Germinal center (tissue), 1 donor: ENCODE data around the gene FOXN4.
"Not testable (repeated sequence)": the region's sequence is repeated elsewhere in the genome, so short reads cannot be mapped to it uniquely, and the experiment has no call there.

Experiments
- DNase-seq: peaks from one replicate; pipeline ENCODE4 v3.0.0; 2012; ENCODE audit warnings: mixed read lengths, low spot score

The FOXN4 gene, protein sequence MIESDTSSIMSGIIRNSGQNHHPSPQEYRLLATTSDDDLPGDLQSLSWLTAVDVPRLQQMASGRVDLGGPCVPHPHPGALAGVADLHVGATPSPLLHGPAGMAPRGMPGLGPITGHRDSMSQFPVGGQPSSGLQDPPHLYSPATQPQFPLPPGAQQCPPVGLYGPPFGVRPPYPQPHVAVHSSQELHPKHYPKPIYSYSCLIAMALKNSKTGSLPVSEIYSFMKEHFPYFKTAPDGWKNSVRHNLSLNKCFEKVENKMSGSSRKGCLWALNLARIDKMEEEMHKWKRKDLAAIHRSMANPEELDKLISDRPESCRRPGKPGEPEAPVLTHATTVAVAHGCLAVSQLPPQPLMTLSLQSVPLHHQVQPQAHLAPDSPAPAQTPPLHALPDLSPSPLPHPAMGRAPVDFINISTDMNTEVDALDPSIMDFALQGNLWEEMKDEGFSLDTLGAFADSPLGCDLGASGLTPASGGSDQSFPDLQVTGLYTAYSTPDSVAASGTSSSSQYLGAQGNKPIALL

DNA sequence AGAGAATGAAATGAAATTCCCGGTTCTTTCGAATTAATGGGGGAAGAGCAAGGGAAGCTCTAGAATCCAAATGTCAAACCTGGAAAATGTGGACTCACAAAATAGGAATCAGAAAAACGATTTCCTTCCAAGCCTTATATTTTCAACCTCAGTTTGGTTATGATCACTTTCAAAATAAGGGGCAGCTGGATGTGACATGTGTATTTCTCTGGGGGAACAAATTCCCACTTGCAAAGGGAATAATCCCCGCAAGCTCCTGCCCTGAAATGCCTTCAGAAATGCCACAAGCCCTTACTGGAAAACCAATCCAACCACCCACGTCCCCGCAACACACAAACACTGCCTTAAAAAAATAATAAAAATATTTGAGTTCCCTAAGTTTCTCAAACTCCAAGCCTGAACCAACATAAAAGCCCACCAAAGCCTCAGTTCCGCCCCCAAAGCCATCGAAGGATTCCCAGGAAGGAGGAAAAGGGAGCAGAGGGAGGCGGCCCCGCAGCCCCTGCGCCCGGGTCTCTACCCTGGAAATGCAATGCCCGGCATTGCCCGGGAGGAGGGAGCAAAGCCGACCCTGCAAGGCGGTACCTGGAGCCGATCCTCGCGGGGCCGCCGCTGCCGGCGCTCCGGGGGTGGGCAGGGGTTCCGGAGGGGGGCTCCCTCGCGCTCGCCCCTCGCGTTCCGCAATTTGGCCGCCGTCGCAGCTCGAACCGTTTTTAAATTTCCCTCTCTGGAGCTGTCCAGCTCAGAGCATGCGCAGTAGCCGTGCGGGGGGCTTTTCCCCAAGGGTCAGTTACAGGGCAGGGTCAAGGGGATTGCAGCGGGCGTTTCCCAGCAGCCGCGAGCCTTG is at the start of gene FOXN4:
Gene FOXN4, minus strand, starts transcription at position 751 of the 847 bp plus-strand sequence. CDS start 963 bp downstream, outside the sequence.
- DNase-seq, result no peak

DNA sequence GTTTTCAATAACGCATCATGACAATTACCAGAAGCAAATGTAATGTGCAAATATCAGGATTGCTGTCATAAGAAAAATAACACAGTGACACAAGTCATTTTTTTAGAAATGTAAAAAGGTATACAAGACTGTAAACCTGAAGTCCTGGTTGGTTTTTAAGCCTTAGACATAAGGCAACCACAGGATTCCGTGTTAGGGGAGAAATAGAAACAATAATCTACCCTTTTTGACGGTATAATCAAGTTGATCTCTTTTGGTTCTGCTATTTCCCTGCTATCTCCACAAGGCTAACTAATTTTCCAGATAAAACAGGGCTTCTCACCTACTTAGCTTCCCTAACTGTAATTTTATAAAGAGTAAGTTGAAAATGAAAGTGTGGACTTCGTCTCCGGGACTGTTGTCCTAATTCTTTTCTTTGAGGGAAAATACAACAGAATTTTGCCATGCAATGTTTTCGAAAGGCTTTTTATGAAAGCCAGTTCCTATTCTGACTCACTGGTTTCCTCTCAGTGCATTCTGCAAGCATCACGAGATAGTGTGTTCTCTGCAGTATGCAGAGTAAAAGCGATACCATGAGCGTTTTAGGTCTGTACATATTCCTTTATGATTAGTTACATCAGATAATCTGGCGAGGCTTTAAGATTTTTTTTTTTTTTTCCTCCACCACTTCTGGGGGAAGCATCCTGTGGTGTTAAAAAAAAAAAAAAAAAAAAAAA is 49.2 kb upstream of the FOXN4 start:
- DNase-seq, result no peak

- no peak for DNase-seq
Observed at GRCh38 chr12:109357032-109357431, 47.9 kb upstream of the FOXN4 start.

DNA sequence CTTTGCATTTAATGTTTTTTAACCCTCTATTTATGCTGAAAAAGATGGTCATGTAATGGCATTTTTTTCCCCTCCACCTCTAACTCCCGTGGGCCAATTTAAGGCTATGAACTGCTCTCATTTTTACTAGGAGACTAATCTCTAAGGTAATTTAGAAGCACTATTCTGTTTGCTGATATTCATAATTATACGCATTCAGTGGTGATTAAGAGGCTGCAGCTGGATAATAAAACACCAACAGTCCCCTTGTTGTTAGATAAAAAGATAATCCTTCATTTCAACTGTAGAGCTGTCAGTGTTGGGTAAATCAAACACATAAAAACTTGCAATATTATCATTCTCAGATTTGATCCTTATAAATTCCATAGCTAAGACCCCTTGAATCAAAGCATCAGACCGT is 47.5 kb upstream of the FOXN4 start:
- DNase-seq, result no peak

- DNase-seq, result no peak
Observed at GRCh38 chr12:109352184-109352583, 43.1 kb upstream of the FOXN4 start.

DNA sequence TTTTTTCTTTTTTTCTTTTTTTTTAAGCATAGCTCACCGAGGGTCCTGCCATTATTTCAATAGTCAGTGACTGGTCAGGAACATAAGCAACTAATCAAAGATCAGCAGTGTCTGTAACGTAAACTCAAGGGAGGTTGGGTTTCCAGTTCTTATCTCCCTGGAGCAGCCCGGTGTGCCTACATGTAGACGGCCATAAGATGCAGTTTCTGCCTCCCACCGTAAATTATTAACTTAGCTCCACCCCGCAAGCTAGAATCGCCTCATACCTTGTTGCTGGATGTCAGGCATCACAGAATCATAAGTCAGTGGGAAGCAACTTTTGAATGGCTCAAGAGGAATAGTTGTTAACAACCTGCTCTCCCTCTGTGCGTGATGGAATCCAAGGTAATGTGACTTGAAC is 38.5 kb upstream of the FOXN4 start, which contains the start of gene MYO1H:
Gene MYO1H, plus strand, starts transcription at position 312 of the 400 bp plus-strand sequence. Its CDS starts 61 bp downstream, at position 373.
- no peak for DNase-seq

- DNase-seq, result no peak
Observed at GRCh38 chr12:109346920-109347319, 37.8 kb upstream of the FOXN4 start.

GRCh38 chr12:109345428-109345827 is 36.3 kb upstream of the FOXN4 start:
- no peak for DNase-seq

DNA sequence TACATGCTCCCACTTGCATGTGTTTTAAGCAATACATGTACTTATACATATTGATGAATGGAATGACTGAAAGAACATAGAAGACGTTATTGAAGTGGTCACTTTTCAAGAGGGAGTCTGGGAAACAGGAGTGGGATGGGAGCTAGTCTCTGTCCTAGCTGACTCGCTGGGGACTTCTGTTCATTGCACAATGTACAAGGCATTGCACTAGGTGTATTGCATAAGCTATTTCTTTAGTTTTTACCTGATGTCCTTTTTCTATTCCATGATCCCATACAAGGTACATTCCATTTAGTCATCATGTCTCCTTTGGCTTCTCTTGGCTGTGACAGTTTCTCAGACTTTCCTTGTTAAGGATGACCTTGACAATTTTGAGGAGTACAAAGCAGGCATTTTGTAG is 34.6 kb upstream of the FOXN4 start:
- DNase-seq, result no peak

- DNase-seq, result no peak
Observed at GRCh38 chr12:109336593-109336992, 27.5 kb upstream of the FOXN4 start.

GRCh38 chr12:109334887-109335286 is 25.8 kb upstream of the FOXN4 start:
- DNase-seq, result no peak

GRCh38 chr12:109331301-109331952 is 22.3 kb upstream of the FOXN4 start:
- DNase-seq, result no peak

GRCh38 chr12:109330282-109331230 is 21.5 kb upstream of the FOXN4 start:
- no peak for DNase-seq

DNA sequence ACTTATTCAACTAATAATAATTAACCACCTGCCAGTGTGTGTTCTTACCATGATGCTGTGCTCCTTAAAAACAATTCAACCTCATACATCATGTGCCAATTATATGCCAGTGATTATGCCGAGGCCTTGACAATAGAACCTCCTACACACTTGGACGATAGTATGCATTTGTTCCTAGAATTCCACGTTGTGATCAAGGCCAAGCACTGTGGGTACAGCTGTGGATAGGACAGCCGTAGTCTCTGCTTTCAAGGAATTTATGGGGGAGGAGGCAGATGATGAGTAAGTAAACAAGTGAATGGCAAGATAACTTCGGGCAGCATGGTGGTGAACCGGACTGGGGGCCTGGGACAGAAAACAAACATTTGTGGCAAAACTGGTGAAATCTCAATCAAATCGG is 20.6 kb upstream of the FOXN4 start:
- no peak for DNase-seq

DNA sequence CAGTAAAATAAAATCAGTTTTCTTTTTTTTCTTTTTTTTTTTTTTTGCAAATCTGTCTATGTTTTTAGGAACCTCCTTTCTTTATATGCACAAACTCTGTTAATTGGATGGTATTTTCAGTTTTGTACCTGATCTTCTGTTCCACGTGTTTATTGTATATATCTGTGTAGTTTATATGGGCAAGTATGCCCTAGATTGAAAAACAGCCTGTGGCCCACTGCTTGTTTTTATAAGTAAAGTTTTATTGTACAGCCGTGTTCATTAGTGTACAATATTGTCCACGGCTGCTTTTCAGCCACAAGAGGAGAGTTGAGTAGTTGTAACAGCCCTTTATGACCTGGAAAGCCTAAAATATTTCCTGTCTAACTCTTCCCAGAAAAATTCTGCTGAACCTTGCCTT is 19.9 kb upstream of the FOXN4 start:
- DNase-seq, result no peak

DNA sequence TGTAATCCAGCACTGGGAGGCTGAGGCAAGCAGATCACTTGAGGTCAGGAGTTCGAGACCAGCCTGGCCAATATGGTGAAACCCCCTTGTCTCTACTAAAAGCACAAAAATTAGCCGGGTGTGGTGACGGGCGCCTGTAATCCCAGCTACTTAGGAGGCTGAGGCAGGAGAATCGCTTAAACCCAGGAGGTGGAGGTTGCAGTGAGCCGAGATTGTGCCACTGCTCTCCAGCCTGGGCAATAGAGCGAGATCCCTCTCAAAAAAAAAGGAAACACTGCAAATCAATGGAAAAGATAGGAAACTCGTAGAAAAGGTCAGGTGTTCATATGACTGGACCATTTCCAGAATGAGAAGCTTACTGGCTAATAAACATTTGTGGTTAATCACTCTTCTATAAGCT is 12.2 kb upstream of the FOXN4 start:
- DNase-seq, result not testable (repeated sequence)

- DNase-seq, result no peak
Observed at GRCh38 chr12:109310247-109311125, 1.4 kb upstream of the FOXN4 start.

DNA sequence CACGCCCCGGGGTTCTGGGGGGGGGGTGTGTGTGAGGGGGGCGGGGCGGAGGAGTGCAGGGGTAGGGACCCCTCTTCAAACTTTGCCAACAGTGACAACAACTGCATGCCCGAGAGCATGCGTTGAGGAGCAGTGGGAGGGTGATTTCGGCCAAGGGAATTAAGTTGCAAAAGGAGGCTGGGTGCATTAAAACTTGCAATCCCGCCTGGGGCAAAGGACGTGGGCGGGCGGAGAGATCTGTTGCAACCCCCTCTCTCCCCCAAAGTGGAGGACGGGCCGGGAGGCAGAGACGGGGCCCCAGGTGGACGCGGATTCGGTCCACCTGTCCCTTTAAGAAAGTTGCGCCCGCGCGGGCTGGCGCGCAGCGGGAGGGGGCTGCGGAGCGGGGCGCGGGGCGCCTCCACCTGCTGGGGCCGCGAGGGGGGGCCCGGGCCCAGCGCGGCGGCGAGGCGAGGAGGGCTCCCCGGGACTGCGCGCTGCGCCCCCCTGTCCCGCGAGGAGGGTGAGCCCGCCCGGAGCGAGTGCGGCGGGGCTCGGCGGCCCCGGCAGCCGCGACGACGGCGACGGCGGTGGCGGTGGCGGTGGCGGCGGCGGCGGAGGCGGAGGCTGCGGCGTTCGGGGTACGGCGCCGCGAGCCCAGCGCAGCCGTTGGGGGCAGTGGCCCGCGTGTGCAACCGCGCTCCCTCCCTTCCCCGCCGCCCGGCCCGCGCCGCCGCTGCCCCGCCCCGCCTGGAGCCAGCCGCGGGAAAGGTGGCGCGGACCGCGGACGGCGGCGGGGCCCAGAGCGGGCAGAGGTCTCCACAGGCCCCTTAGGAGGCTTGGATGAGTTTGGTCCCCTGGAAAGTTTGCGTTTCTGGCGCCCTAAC is 530 bp upstream of the FOXN4 start:
- DNase-seq, result peak; percentile 38
